ENCODE results near the gene CAND2.

- TF ChIP-seq CTCF (IDR thresholded peaks at IDR 0.05) (no peak), EP300 (IDR thresholded peaks at IDR 0.05) (no peak), POLR2AphosphoS5 (IDR thresholded peaks at IDR 0.05) (no peak), POLR2A (IDR thresholded peaks at IDR 0.05) (no peak)
Observed at GRCh38 chr3:12771236-12771635, 25.2 kb upstream of the CAND2 start.
